RWPE1 (cell line): ENCODE measurements around the gene PDE4B.

Experiments
- CTCF ChIA-PET: fragments of 350-600 bp; sonication (Branson Sonifier 250); formaldehyde crosslinking; extraction: SDS; loops from one replicate; lab custom pipeline; 2021; lab: Yijun Ruan, JAX
- POLR2A ChIA-PET: fragments of 400-600 bp; formaldehyde crosslinking; extraction: SDS; loops from one replicate; lab custom pipeline; 2020; ENCODE audit warnings: antibody characterized with exemption; ENCODE audit not compliant: low non-redundant PET; lab: Yijun Ruan, JAX
- DNase-seq: peaks from one replicate; pipeline ENCODE4 v3.0.0; 2012; ENCODE audit warnings: low spot score
- H3K27ac ChIP-seq: fragments of 450-650 bp; 2 replicates; pipeline ENCODE4 v1.5.1; 2017
- CTCF ChIP-seq: fragments of 450-650 bp; conservative IDR thresholded peaks from 2 replicates; pipeline ENCODE4 v1.5.1; 2017; ENCODE audit warnings: low read depth, mild to moderate bottlenecking

Gene PDE4B

GRCh38 chr1:65890201-65890843 lies 97.6 kb downstream of the PDE4B start:
- ChIA-PET POLR2A (no interaction called here), CTCF (no interaction called here)
- no peak for TF ChIP-seq CTCF
- DNase-seq, result no peak
- no peak overlapping the region for H3K27ac ChIP-seq

GRCh38 chr1:65894738-65895605 lies 102.3 kb downstream of the PDE4B start:
- no peak for TF ChIP-seq CTCF
- CTCF ChIA-PET, result interaction anchor here (0.5 kb wide), 1 partner anchor 21 kb away, joined by 3 read pairs; no protein-coding TSS in a partner anchor
- no peak overlapping the region for H3K27ac ChIP-seq
- POLR2A ChIA-PET, result no interaction called here
- no peak for DNase-seq

GRCh38 chr1:65896721-65897120 lies 104.0 kb downstream of the PDE4B start:
- no peak for TF ChIP-seq CTCF
- no peak overlapping the region for H3K27ac ChIP-seq
- CTCF ChIA-PET, result no interaction called here
- DNase-seq, result no peak
- POLR2A ChIA-PET, result no interaction called here

- H3K27ac ChIP-seq, result no peak overlapping the region
- no peak for DNase-seq
- CTCF ChIA-PET, result no interaction called here
- TF ChIP-seq CTCF, result no peak
- POLR2A ChIA-PET, result no interaction called here
Measured at GRCh38 chr1:65897485-65897884, 104.8 kb downstream of the PDE4B start.

GRCh38 chr1:65904681-65905083 lies 112.0 kb downstream of the PDE4B start:
- no peak for DNase-seq

More at GRCh38 chr1:65904681-65905083, 112.0 kb downstream of the PDE4B start:
- CTCF ChIA-PET, result no interaction called here
- H3K27ac ChIP-seq, result no peak overlapping the region
- POLR2A ChIA-PET, result no interaction called here
- TF ChIP-seq CTCF, result no peak
